AG04449 (cell line): Measurements from ENCODE around the gene CAMTA1.

Experiments used
- CTCF ChIA-PET: fragments of 350-600 bp; formaldehyde crosslinking; extraction: SDS; loops from one replicate; lab custom pipeline; 2021; ENCODE audit warnings: antibody characterized with exemption; lab: Yijun Ruan, JAX
- POLR2A ChIA-PET: fragments of 400-600, 350-600 bp; formaldehyde crosslinking; extraction: SDS; loops from one replicate; lab custom pipeline; 2020; ENCODE audit warnings: antibody characterized with exemption, inconsistent platforms; lab: Yijun Ruan, JAX
- DNase-seq: peaks from one replicate; pipeline ENCODE4 v3.0.0-alpha.2; 2010; ENCODE audit warnings: low read depth, low spot score
- H3K4me3 ChIP-seq: 2 replicates; pipeline ENCODE4 v1.5.1; 2011; ENCODE audit warnings: low read depth, mild to moderate bottlenecking, control low read depth, low read length
- CTCF ChIP-seq: IDR thresholded peaks from one replicate; pipeline ENCODE4 v1.5.1; 2011; ENCODE audit warnings: mild to moderate bottlenecking, moderate library complexity, low read length, control low read depth, inconsistent platforms; ENCODE audit not compliant: insufficient read depth; ENCODE audit errors: missing control alignments

The CAMTA1 gene

GRCh38 chr1:7007902-7008301 is 222.6 kb downstream of the CAMTA1 start:
- CTCF ChIA-PET = interaction anchor here (1.3 kb wide), 1 partner anchor 35 kb away, joined by 5 read pairs; no protein-coding TSS in a partner anchor
- POLR2A ChIA-PET = no interaction called here
- TF ChIP-seq CTCF = no peak

GRCh38 chr1:7008331-7008730 is 223.1 kb downstream of the CAMTA1 start:
- TF ChIP-seq CTCF = no peak
- H3K4me3 ChIP-seq = no peak overlapping the region
- POLR2A ChIA-PET = no interaction called here
- CTCF ChIA-PET = interaction anchor here (1.3 kb wide), 1 partner anchor 34 kb away, joined by 5 read pairs; no protein-coding TSS in a partner anchor
- DNase-seq = no peak

More at GRCh38 chr1:7007902-7008301, 222.6 kb downstream of the CAMTA1 start:
- no peak for DNase-seq
- no peak overlapping the region for H3K4me3 ChIP-seq

- no peak for DNase-seq
- no peak for TF ChIP-seq CTCF
- ChIA-PET POLR2A (no interaction called here), CTCF (interaction anchor here (1.4 kb wide), 1 partner anchor 61 kb away, joined by 3 read pairs; no protein-coding TSS in a partner anchor)
- H3K4me3 ChIP-seq = no peak overlapping the region
Observed at GRCh38 chr1:7008975-7009740, 223.9 kb downstream of the CAMTA1 start.

- H3K4me3 ChIP-seq = no peak overlapping the region
- no peak for DNase-seq
- POLR2A ChIA-PET = no interaction called here
- no peak for TF ChIP-seq CTCF
- CTCF ChIA-PET = interaction anchor here (1.0 to 1.4 kb wide), 2 partner anchors 59 to 60 kb away, joined by 3 read pairs; no protein-coding TSS in a partner anchor
Observed at GRCh38 chr1:7009741-7010525, 224.7 kb downstream of the CAMTA1 start.

- ChIA-PET POLR2A (no interaction called here), CTCF (interaction anchor here (1.0 to 1.4 kb wide), 2 partner anchors 58 to 59 kb away, joined by 3 read pairs; no protein-coding TSS in a partner anchor)
- TF ChIP-seq CTCF = no peak
- no peak overlapping the region for H3K4me3 ChIP-seq
- DNase-seq = no peak
Observed at GRCh38 chr1:7010534-7011200, 225.4 kb downstream of the CAMTA1 start.

GRCh38 chr1:7011826-7012225 is 226.6 kb downstream of the CAMTA1 start:
- POLR2A ChIA-PET = no interaction called here
- DNase-seq = no peak
- TF ChIP-seq CTCF = no peak
- CTCF ChIA-PET = no interaction called here
- no peak overlapping the region for H3K4me3 ChIP-seq
